GM19455 (cell line): ENCODE data around the gene SHISA9.

Source experiments
- ATAC-seq: cut with Tn5 transposase; IDR thresholded peaks from one replicate; pipeline ENCODE4 v1.9.1; 2021; ENCODE audit not compliant: unreplicated experiment

Gene SHISA9

GRCh38 chr16:13155780-13156179, 254.4 kb downstream of the SHISA9 start:
- ATAC-seq = no peak

DNA sequence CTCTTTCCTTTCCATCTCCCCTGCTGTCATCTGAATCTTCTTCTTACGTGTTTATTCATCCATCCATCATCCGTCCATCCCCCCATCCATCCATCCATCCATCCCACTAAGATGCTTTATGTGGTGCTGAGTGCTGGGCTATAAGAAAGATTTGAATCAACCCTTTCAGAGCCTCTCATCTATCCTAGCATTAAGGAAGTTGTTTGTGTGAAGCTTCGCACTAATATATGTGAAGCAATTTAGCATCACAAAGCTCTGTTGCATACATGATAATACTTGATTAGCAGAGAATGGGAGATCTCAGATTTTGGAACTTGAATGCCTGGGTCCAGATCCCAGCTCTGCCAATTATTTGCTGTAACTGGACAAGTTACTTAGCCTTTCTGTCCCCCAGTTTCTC, 255.7 kb downstream of the SHISA9 start:
- ATAC-seq = no peak

GRCh38 chr16:13158427-13158826, 257.0 kb downstream of the SHISA9 start:
- no peak for ATAC-seq

GRCh38 chr16:13165024-13165423, 263.6 kb downstream of the SHISA9 start:
- ATAC-seq = no peak

GRCh38 chr16:13168091-13168572, 266.7 kb downstream of the SHISA9 start:
- no peak for ATAC-seq

DNA sequence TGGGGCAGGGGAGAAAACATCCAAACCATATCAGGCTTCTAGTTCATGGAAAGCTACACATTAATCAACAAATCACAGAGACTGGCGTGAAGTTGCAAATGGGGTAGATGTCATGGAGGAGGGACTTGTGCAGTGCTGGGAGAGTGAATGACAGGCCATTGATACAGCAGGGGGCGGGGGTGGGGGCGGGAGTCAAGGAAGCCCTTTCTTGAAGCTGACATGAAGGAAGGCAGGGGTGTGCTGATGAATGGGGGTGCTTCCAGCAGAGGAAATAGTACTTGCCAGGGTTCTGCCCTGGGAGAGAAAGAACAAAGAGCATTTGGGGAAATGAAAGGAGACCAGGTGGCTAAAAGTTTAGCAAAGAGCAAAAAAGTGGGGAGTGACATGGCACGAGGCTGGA, 269.9 kb downstream of the SHISA9 start:
- no peak for ATAC-seq

- no peak for ATAC-seq
Measured at GRCh38 chr16:13176711-13177110, 275.3 kb downstream of the SHISA9 start.

- no peak for ATAC-seq
Measured at GRCh38 chr16:13178318-13178717, 276.9 kb downstream of the SHISA9 start.

DNA sequence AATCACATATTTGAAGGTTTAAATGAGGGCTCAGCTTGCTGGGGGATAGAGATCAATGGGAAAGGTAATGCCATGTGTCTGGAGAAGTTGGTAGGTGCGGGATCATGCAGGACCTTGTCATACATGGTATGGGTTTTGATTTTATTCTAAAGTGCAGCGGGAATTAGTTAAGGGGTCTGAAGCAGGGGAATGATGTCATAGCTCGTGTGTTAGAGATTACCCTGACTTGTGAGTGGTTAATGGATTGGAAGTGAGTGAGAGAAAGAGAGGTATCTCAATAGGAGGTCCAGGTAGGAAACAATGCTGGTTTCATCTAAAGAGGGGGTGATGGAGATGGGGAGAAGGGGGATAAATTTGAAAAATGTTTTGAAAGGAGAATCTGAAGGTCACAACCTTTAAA, 280.0 kb downstream of the SHISA9 start:
- ATAC-seq = no peak

GRCh38 chr16:13186813-13187212, 285.4 kb downstream of the SHISA9 start:
- ATAC-seq = no peak

DNA sequence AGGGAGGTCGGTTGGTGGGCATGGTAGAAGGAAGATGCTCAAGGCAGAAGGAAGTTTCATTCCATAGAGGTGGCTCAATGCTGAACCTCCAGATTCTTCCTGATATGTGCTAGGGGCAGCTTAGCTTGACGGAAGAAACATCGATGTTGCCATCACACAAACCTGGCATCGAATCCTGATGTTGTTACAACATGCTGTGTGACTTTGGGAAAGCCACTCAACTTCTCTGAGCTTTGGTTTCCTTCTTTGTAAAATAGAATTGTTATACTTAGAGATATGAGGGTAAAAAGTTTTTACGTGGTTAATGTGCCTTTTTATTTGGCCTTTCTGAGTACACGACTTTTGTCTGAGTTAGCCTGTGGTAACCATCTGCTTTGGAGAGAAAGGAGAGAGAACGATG, 287.9 kb downstream of the SHISA9 start:
- no peak for ATAC-seq

DNA sequence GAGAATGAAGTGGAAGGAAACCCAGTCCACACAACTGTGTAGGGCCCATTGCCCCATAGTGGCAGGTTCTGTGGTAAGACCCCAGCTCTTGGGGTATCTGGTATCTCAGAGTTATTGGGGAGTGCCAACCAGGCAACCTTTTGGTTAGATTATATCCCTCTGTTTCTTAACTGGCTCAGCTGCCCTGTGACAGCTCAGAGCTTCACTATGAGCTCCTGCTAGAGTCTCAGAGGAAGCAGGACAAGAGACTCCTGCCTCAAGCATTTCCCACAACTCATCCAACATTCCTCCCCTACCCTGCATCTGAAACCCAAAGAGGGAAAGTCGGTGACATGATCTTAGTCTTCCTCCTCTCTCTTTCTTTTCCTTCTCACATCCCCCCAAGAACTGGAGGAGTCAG, 292.3 kb downstream of the SHISA9 start:
- no peak for ATAC-seq

- no peak for ATAC-seq
Measured at GRCh38 chr16:13194766-13195165, 293.4 kb downstream of the SHISA9 start.

- ATAC-seq = no peak
Measured at GRCh38 chr16:13203725-13204124, 302.3 kb downstream of the SHISA9 start.

GRCh38 chr16:13205352-13205751, 304.0 kb downstream of the SHISA9 start:
- ATAC-seq = no peak

DNA sequence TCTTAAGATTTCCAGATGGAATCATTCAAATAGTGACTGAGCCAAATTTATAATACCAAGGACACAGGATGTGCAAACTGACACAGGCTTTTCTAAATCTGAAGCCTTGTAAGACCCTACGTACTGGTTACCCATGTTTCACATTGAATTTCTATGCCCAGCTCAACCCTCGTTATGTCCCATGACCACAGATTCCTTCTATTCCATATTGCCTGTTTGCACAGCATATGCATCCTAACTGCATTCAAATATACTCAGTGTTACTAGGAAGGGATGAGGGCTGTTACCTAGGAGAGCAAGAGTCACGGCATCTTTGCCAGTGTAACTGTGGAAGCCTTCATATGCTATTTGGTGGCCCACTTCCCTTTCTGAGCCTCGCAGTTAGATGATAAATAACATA, 305.2 kb downstream of the SHISA9 start:
- ATAC-seq = no peak

DNA sequence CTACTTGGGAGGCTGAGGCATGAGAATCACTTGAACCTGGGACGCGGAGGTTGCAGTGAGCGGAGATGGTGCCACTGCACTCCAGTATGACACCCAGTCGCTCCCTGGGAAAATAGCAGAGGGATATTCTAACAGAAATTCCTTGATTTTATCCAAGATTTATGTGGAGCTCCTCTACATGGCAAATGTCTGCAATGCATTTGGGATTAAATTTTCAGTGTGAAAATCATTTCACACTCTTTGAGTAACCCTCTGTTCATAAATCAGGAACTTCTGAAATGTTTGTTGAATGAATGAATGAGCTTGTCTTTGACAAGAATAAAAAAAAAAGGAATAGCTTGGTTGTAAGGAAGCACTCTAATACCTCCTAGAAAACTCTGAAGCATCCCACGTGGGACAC, 305.8 kb downstream of the SHISA9 start:
- no peak for ATAC-seq

DNA sequence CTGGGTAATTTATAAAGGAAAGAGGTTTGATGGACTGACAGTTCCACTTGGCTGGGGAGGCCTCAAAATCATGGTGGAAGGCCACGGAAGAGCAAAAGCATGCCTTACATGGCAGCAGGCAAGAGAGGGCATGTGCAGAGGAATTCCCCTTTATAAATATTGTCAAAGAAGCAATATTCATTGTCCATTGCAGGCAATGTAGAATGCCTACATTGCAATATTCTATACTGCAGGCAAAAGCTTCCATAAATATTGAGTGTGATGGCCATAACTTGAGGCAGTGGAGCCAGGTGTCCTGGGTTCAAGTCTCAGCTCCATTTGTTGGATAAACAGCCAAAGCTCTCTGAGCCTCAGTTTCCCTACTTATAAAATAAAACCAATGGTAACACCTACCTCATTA, 322.3 kb downstream of the SHISA9 start:
- ATAC-seq = no peak

GRCh38 chr16:13229039-13229438, 327.6 kb downstream of the SHISA9 start:
- no peak for ATAC-seq

DNA sequence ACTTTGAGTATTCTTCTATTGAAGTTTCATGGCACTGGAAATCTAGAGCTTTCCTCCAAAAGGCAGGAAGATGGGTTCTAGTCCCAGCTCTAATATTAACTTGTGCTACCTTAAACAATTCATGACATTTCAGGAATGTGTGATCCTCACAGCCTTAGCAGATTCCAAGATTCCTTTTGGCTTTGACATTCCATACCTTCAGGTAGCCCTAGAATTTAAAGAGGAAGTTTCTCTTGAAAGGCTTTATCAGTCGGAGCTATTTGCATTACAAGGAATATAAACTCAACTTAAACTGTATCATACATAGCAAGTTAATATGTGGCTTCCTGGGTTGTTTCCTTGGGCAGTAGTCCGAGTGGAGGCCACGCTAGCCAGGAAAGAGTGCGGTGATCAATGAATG, 330.0 kb downstream of the SHISA9 start:
- ATAC-seq = no peak

DNA sequence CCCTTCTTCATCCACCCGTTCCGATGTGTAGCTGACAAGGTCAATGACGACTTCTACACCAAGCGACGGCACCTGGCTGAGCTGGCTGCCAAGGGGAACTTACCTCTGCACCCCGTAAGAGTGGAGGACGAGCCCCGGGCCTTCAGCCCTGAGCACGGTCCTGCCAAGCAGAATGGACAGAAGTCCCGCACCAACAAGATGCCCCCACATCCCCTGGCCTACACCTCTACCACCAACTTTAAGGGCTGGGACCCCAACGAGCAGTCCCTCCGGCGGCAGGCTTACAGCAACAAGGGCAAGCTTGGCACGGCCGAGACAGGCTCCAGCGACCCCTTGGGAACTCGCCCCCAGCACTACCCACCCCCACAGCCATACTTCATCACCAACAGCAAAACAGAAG, 333.6 kb downstream of the SHISA9 start:
- no peak for ATAC-seq

DNA sequence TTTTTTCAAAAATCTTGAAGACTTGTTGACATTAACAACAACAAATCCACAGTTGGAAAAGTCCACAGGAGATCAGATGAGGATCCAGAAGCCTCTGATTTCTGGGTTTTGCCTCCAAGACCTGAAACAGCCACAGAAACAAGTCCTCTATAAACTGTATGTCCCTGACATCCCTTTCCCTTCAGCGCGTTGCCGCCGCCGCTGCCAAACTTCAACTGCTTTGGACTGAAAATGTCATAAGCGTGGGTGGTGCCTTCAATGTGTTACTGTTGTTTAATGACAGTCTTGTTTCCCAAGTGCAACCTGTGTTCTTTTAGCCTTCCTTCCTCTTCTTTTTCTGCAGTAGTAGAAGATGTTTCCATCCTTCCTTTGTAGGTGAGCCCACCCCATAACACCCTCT, 334.9 kb downstream of the SHISA9 start:
- ATAC-seq = no peak

GRCh38 chr16:13238182-13238581, 336.8 kb downstream of the SHISA9 start:
- no peak for ATAC-seq

GRCh38 chr16:13242201-13242600, 340.8 kb downstream of the SHISA9 start:
- ATAC-seq = no peak
